GM19193 (cell line): ENCODE data around the gene CA6.

Source experiments
- POLR2A ChIP-seq: IDR thresholded peaks from 4 replicates; pipeline ENCODE4 v1.6.1; 2011; ENCODE audit not compliant: insufficient read depth, insufficient read length; ENCODE audit errors: extremely low read depth

CA6 gene

DNA sequence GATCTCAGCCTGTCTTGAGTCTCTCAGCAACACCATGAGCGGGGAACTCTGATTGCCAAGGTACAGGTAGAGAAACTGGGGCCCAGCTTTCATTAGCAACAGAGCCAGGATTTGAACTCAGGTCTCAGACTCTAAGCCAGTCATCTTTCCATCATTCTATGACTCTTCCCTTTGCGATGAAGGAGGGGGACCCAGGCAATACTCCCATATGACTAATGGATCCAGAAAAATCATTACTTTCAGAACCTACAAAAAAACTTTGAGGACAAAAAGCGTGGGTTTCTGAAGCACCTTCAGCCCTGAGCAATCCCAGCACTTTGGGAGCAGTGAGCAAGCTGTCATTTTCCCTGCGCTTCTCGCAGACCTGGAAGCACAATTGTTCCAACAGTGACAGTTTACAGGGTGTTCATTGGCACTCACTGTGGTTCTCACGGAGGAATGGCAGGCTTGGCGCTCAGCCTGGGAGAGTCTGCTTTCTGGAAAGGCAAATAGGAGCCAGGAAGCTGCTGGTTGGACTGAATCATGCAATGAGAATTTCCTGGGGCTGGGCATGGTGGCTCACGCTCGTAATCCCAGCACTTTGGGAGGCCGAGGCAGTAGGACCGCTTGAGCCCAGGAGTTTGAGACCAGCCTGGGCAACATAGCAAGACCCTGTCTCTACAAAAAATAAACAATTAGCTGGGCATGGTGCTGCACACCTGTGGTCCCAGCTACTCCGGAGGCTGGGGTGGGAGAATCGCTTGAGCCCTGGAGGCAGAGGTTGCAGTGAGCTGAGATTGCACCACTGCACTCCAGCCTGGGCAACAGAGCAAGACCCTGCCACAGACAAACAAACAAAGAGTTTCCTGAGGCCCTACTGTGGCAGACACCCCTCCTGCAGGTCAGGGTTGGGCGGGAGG, 40.5 kb downstream of the CA6 start:
- TF ChIP-seq POLR2A: no peak

DNA sequence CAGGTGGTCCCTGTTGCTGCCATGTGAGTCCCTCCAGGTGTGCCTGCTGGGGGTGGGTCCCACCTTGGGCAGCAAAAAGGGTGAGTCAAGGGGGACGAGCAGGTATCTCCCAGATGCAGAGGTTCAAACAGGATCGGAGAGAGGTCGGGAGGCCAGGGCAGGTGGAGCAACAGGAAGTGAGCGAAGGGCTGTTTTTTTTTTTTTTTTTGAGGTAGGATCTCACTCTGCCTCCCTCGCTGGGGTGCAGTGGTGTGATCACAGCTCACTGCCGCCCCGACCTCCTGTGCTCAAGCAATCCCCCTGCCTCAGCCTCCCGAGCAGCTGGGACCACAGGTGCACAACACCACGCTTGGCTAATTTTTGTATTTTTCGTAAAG, 41.1 kb downstream of the CA6 start:
- no peak for TF ChIP-seq POLR2A

DNA sequence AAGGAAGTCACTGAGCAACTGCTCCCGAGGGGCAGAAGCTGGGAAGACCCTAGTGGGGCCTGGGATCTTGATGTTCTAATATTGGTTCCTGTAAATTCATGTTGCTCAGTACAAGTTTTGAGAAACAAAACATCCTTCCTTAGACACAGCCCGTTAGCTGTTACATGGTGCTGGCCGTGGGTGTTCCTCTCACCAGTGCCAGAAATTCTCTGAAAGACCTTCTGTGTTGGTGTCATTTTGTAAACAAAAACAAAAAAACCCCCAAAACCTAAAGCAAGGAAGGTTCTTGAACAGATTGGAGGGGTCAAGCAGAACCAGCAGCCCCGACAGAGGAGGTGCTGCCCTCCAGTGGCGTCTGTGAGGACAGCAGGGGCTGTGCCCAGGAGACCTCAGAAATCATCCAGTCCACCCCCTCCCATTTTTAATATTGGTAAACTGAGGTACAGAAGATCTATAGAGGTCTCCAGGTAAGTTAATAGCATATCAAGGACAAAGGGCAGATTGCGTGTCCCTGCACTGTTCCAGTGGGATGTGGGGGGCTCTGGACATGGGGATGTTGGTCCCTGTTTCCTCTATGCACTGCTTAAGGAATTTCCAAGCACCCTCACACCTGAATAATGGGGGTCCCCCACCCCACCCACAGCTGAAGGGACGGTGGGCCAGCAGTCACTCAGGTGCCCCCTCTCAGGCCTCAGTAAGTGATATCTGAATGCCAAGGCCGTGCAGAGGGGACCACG, 42.4 kb downstream of the CA6 start:
- TF ChIP-seq POLR2A: no peak

- no peak for TF ChIP-seq POLR2A
Measured at GRCh38 chr1:8988618-8988967, 42.9 kb downstream of the CA6 start.

DNA sequence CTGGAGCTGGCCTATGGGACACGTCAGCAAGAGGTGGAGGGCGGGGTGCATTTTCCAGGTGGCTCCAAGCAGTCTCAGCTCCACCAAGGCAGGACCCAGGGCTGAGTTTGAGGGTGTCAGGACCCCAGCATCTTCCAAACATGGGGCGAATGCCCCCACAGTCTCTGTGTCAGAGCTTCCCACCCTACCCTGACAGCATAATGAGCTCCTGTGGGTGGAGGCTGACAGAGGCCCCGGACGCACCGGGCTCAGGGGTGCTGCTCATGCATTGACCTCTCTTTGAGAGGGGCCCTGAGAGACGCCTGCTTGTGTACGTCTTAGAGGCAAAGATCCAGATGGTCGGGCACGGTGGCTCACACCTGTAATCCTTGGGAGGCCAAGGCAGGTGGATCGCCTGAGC, 43.4 kb downstream of the CA6 start:
- TF ChIP-seq POLR2A: no peak

- TF ChIP-seq POLR2A: no peak
Measured at GRCh38 chr1:8989821-8990220, 44.2 kb downstream of the CA6 start.

- TF ChIP-seq POLR2A: no peak
Measured at GRCh38 chr1:8992936-8993687, 47.4 kb downstream of the CA6 start.

DNA sequence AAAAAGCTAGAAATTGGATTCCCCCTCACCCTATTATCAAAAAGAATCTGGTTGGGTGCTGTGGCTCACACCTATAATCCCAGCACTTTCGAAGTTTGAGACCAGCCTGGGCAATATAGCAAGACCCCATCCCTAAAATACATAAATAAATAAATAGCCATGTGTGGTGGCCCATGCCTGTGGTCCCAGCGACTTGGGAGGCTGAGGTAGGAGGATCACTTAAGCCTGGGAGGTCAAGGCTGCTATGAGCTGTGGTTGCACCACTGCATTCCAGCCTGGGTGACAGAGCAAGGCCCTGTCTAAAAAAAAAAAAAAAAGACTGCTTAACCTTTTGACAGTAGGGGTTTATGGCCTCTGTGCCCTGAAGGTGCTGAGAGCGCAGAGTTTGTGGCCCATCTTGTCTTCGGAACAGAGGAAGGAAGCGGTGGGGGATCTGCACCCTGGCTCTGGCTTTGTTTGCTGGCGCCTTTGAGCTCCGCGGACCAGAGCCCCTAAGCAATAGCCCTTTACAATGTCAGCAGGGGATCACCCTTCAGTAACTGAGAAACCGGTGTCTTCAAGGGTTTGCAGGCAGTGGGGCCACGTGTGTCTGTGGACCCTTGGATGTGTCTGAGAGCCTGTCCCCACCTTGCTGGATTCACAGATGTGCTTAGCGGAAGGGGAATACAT, 58.5 kb downstream of the CA6 start:
- no peak for TF ChIP-seq POLR2A

GRCh38 chr1:9004700-9005394, 59.2 kb downstream of the CA6 start:
- no peak for TF ChIP-seq POLR2A

DNA sequence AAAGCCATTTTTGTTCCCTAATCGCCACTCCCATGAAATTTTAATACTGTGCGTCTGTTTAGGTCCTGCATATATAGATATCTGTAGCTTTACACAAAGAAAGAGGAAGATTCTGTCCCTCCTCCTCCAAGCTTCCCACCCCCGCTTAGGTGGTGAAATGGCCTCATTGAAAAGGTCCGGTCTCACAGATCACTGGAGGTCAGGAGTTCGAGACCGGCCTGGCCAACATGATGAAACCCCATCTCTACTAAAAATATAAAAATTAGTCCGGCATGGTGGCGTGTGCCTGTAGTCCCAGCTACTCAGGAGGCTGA, 59.7 kb downstream of the CA6 start:
- no peak for TF ChIP-seq POLR2A

DNA sequence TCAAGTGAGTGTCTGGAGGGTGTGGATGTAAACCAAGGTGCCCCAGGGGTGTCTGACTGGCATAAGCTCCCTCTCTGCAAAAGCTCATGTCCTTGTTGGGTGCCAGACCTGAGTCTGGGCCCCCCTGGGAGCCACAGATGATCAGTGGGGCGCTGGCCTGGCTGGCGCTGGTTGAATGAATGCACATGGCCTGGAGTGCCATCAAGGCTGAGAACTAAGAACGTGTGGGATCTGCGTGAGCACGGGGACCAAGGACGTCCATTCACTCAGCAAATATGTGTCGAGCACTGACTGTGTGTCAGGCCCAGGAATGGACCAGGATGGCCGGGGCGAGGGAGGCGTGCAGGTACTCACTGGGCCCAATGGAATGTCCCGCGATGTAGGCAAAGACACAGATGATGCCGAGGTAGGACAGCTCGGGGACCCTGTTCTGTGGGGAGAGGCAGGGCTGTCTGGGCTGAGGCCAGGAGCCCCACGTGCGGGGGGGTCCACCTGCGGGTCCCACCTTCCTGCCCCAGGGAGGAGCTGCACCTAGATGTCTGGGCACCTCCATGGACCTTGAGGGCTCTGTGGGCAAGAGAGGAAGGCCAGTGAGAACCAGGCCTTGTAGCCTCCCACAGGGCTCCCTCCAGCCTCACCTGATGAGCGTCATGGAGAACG, 61.4 kb downstream of the CA6 start:
- TF ChIP-seq POLR2A: no peak

DNA sequence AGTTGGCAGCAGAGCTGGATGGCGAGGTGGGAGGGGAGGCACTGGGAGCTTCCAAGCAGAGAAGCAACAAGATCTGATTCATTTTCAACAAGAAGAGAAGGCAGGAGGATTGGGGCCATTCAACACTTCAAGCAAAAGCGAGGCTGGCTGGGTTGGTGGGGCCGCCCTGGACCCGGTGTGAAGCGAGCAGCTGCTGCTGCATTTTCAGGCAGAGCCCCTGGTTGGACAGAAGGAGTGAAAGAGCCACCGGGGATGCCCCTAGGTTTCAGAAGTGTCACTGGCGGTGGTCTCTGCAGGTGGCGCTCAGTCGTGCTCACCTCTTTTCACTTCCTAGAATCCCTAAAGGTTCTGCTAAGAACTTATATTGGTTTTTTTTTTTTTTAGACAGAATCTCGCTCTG, 62.6 kb downstream of the CA6 start:
- TF ChIP-seq POLR2A: no peak

GRCh38 chr1:9009438-9010370, 64.0 kb downstream of the CA6 start:
- TF ChIP-seq POLR2A: peak; percentile 24
